ENCODE data around the gene CEL. TPM values are rescaled to one million over a fixed set of nuclear protein-coding genes. Genes with fewer than 3 reads are reported as not detected.
A peak's percentile ranks its signal among the peaks of the same experiment; 100 is the strongest.

The CEL gene
- total RNA-seq, 2 experiments from 2014 or later, result 0.16 to 0.39 TPM

- peak overlapping the region; percentile 79 for H3K27ac Mint-ChIP-seq
- Histone ChIP-seq H3K27ac (ENCODE audit: low read depth in 1 of 2, low read length in 2 of 2) (peak overlapping the region in 1 of 2 donors; percentile 55), H3K9me3 (ENCODE audit: control insufficient read depth in 1 of 2, insufficient read depth in 1 of 2, low read length in 2 of 2) (no peaks in the 10 kb centered on the region), H3K36me3 (ENCODE audit: insufficient read depth, low read length) (peaks cover 6% of the 10 kb centered on the region), H3K4me3 (ENCODE audit: low read length) (peak overlapping the region; percentile 56), H3K4me1 (ENCODE audit: insufficient read depth, low read length) (peaks cover 90% of the 10 kb centered on the region), H3K27me3 (ENCODE audit: control insufficient read depth in 1 of 2, insufficient read depth in 2 of 2, low read length in 2 of 2) (no peaks in the 10 kb centered on the region)
- peak overlapping the region; percentile 85 for H3K4me3 Mint-ChIP-seq
- ChIA-PET CTCF (interaction anchor here (1.3 to 6.5 kb wide), 2 partner anchors 24 to 27 kb away, joined by 5 to 41 read pairs; no protein-coding TSS in a partner anchor), POLR2A (interaction anchor here (0.6 to 6.5 kb wide), 7 partner anchors 10 to 194 kb away, joined by 3 to 34 read pairs (median 7); partner anchors contain the start of gene GTF3C5)
- intact Hi-C loops (cut with DNase I, micrococcal nuclease), result loop anchor here (1.0 to 2.0 kb wide), 4 partner anchors 13 to 29 kb away; no protein-coding TSS in a partner anchor
- peaks cover 57% of the 10 kb centered on the region for H3K4me1 Mint-ChIP-seq (ENCODE audit: low read depth)
- H3K9me3 Mint-ChIP-seq, result no peaks in the 10 kb centered on the region
- no peaks in the 10 kb centered on the region for H3K27me3 Mint-ChIP-seq
- H3K36me3 Mint-ChIP-seq (ENCODE audit: low read depth), result peaks cover 21% of the 10 kb centered on the region
- DNase-seq (peak in 3 of 14 experiments; percentile 25 to 32 (median 32)), ATAC-seq (ENCODE audit: poor library complexity) (no peak)
- no peak for TF ChIP-seq CTCF (IDR thresholded peaks at IDR 0.05)
These were observed 58.9 kb downstream of the CEL start for GRCh38 chr9:133120501-133121197.

Small RNA genes within 50 kb of the gene (microRNA-seq; reads per million reads assigned to microRNA genes)
- not detected for gene MIR6877 (ENCODE audit: borderline microRNAs expressed, borderline replicate concordance)

Other genes with a start within 250 kb of the CEL start
- gene AK8, start 183.7 kb upstream of the CEL start, total RNA-seq, result not detected
- under 1 TPM; 0.52 to 0.92 TPM for gene SPACA9, start 183.1 kb upstream of the CEL start, total RNA-seq
- 10 to 100 TPM; 50.0 to 51.9 TPM for gene TSC1, start 117.4 kb upstream of the CEL start, total RNA-seq
- gene GFI1B, start 83.3 kb upstream of the CEL start, total RNA-seq, result under 1 TPM in 1 of 2 experiments, not detected in 1; 0.58 TPM
- gene GTF3C5, start 31.0 kb upstream of the CEL start, total RNA-seq, result 10 to 100 TPM; 49.0 to 52.4 TPM
- 100 to 1,000 TPM; 166 to 168 TPM for gene RALGDS, start 59.3 kb downstream of the CEL start, total RNA-seq
- 1 to 10 TPM; 1.3 to 1.8 TPM for gene GBGT1, start 101.9 kb downstream of the CEL start, total RNA-seq
- gene OBP2B, start 147.3 kb downstream of the CEL start, total RNA-seq, result not detected
- under 1 TPM; 0.19 to 0.31 TPM for gene ABO, start 213.2 kb downstream of the CEL start, total RNA-seq

All from CD4-positive, alpha-beta T cell (primary cell).